Measurements from ENCODE around the gene RNF213. TPM values are rescaled to one million over a fixed set of nuclear protein-coding genes. Genes with fewer than 3 reads are reported as not detected.

The RNF213 gene
- total RNA-seq, 1 experiment from 2014 or later = 70.5 TPM

DNA sequence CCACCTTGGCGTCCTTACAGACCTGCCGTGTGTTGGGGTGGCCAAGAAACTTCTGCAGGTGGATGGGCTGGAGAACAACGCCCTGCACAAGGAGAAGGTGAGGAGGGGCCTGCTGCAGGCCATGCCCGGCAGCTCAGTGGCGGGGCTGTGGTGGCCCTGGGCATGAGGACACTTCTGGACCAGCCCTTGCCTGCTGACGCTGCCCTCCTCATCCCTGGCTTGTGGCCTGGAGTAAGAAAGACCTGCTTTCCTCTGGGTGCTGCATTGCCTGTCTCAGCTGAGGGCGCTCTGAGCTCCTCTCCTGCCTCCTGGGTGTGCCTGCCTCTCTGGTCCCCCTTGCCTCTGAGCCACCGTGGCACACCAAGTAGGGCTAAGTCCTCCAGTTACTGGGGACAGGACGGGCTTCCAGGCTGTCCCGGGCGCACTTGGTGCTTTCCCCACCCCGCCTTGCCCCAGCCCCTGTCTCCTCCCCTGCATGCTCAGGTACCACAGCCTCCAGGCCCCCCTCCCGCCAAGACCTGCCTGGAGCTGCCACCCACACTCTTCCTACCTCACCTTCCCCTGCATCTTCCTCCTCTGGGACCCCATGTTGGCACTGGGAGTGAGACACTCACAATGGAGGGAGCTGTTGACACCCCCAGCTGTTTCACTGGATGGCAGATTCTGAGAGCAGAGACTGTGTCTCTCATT, 163.0 kb downstream of the RNF213 start:
- H3K9me3 Mint-ChIP-seq = no peaks in the 10 kb centered on the region
- ChIA-PET CTCF (interaction anchor here (0.6 to 3.3 kb wide), 5 partner anchors 8 to 1713 kb away, joined by 3 to 10 read pairs (median 4); partner anchors contain the start of gene ENDOV), POLR2A (interaction anchor here (0.7 kb wide), 1 partner anchor 248 kb away, joined by 4 read pairs; no protein-coding TSS in a partner anchor)
- TF ChIP-seq ATF2 (CRISPR knock-in tag; IDR thresholded peaks at IDR 0.05; ENCODE audit: borderline replicate concordance, low read depth) = no peak
- no peak for TF ChIP-seq ESRRA (CRISPR knock-in tag; IDR thresholded peaks at IDR 0.05; ENCODE audit: borderline replicate concordance)
- TF ChIP-seq SP1 (CRISPR knock-in tag; conservative IDR thresholded peaks at IDR 0.05) = no peak
- TF ChIP-seq, protein P1, sequence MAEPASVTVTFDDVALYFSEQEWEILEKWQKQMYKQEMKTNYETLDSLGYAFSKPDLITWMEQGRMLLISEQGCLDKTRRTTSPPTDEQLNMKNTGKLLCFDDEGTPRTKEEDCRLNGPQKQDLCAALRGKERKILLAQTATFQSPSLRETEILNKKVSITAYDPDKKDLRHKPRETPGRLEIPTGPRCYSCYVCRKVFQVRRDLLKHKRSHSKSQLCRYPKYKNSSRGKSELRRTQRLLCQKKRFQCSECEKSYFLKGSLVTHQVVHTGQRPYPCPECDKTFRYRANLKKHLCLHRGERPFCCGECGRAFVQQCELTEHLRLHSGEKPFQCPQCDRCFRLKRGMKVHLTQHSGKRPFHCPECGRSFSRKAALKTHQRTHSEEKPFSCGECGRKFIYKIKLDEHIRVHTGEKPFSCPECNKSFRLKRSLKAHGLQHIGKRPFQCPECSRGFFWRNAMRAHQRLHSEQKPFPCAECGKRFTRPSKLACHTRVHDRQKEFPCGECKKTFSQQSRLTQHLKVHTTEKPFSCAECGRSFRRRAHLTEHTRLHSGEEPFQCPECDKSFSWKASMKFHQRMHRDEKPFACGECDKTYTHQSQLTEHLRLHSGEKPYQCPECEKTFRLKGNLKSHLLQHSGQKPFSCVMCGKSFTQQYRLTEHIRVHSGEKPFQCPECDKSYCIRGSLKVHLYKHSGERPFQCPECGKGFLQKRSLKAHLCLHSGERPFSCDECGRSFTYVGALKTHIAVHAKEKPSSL (CRISPR knock-in tag; conservative IDR thresholded peaks at IDR 0.05) = no peak
- no peak for TF ChIP-seq ZNF512 (CRISPR knock-in tag; IDR thresholded peaks at IDR 0.05; ENCODE audit: borderline replicate concordance)
- TF ChIP-seq HMGA2 (CRISPR knock-in tag; IDR thresholded peaks at IDR 0.05) = no peak
- no peak for TF ChIP-seq CBFB (CRISPR knock-in tag; IDR thresholded peaks at IDR 0.05; ENCODE audit: low read depth)
- no peak for TF ChIP-seq CREM (CRISPR knock-in tag; IDR thresholded peaks at IDR 0.05)
- TF ChIP-seq NFATC4 (CRISPR knock-in tag; IDR thresholded peaks at IDR 0.05) = no peak
- H3K27me3 Mint-ChIP-seq (ENCODE audit: low read depth) = no peaks in the 10 kb centered on the region; the same call in 1 of the 2 replicates
- DNase-seq (ENCODE audit: low spot score) (no peak), ATAC-seq (no peak)
- no peak overlapping the region for H3K27ac Mint-ChIP-seq
- H3K36me3 Mint-ChIP-seq = no peaks in the 10 kb centered on the region
- H3K4me1 Mint-ChIP-seq = 0 out of 2 replicates have a peak, but pooled peaks cover 3% of the 10 kb centered on the region
- H3K4me3 Mint-ChIP-seq = no peak overlapping the region

DNA sequence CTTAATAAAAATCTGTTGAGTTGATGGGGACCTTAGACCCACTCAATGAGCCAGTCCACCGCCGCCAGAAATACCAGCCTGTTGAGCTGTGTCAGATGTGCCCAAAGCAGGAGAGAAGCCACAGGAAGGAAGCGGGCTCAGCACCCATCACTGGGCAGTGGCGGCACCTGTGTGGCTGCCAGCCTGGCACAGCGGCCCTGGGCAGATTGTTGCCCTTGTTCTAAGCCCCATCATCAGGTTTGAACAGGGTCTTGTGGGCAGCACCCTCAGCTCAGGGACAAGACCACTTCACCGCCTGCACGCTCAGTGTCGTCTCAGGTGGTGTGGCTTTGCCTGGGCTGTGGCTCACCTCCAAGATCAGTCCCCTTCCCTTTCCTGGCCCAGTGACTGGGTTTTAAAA, 163.6 kb downstream of the RNF213 start:
- H3K27me3 Mint-ChIP-seq (ENCODE audit: low read depth) = no peaks in the 10 kb centered on the region; the same call in 1 of the 2 replicates
- ATAC-seq (no peak), DNase-seq (ENCODE audit: low spot score) (no peak)
- no peak overlapping the region for H3K27ac Mint-ChIP-seq
- no peak overlapping the region for H3K4me3 Mint-ChIP-seq
- CTCF ChIA-PET = interaction anchor here (0.9 to 3.3 kb wide), 12 partner anchors 9 to 475 kb away, joined by 3 to 10 read pairs (median 4); partner anchors contain the start of genes ENDOV and GAA
- no peaks in the 10 kb centered on the region for H3K9me3 Mint-ChIP-seq
- H3K36me3 Mint-ChIP-seq = no peaks in the 10 kb centered on the region
- POLR2A ChIA-PET = interaction anchor here (0.7 kb wide), 1 partner anchor 249 kb away, joined by 4 read pairs; no protein-coding TSS in a partner anchor
- H3K4me1 Mint-ChIP-seq = 0 out of 2 replicates have a peak, but pooled peaks cover 3% of the 10 kb centered on the region
- no peak for TF ChIP-seq ZNF232 (CRISPR knock-in tag; IDR thresholded peaks at IDR 0.05)
- TF ChIP-seq, protein P2, sequence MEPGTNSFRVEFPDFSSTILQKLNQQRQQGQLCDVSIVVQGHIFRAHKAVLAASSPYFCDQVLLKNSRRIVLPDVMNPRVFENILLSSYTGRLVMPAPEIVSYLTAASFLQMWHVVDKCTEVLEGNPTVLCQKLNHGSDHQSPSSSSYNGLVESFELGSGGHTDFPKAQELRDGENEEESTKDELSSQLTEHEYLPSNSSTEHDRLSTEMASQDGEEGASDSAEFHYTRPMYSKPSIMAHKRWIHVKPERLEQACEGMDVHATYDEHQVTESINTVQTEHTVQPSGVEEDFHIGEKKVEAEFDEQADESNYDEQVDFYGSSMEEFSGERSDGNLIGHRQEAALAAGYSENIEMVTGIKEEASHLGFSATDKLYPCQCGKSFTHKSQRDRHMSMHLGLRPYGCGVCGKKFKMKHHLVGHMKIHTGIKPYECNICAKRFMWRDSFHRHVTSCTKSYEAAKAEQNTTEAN (CRISPR knock-in tag; IDR thresholded peaks at IDR 0.05) = no peak
- no peak for TF ChIP-seq RORB (CRISPR knock-in tag; IDR thresholded peaks at IDR 0.05)
- TF ChIP-seq, protein P3, sequence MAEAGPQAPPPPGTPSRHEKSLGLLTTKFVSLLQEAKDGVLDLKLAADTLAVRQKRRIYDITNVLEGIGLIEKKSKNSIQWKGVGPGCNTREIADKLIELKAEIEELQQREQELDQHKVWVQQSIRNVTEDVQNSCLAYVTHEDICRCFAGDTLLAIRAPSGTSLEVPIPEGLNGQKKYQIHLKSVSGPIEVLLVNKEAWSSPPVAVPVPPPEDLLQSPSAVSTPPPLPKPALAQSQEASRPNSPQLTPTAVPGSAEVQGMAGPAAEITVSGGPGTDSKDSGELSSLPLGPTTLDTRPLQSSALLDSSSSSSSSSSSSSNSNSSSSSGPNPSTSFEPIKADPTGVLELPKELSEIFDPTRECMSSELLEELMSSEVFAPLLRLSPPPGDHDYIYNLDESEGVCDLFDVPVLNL (CRISPR knock-in tag; IDR thresholded peaks at IDR 0.05; ENCODE audit: borderline replicate concordance, low read depth) = no peak
- no peak for TF ChIP-seq SMAD4 (CRISPR knock-in tag; IDR thresholded peaks at IDR 0.05)
- no peak for TF ChIP-seq ZNF396 (CRISPR knock-in tag; IDR thresholded peaks at IDR 0.05; ENCODE audit: borderline replicate concordance)
- no peak for TF ChIP-seq MXD4 (CRISPR knock-in tag; IDR thresholded peaks at IDR 0.05; ENCODE audit: borderline replicate concordance)
- TF ChIP-seq, protein P4, sequence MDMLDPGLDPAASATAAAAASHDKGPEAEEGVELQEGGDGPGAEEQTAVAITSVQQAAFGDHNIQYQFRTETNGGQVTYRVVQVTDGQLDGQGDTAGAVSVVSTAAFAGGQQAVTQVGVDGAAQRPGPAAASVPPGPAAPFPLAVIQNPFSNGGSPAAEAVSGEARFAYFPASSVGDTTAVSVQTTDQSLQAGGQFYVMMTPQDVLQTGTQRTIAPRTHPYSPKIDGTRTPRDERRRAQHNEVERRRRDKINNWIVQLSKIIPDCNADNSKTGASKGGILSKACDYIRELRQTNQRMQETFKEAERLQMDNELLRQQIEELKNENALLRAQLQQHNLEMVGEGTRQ (CRISPR knock-in tag; IDR thresholded peaks at IDR 0.05) = no peak
- no peak for TF ChIP-seq SMAD3 (CRISPR knock-in tag; IDR thresholded peaks at IDR 0.05; ENCODE audit: borderline replicate concordance)
- no peak for TF ChIP-seq TCF7 (CRISPR knock-in tag; IDR thresholded peaks at IDR 0.05; ENCODE audit: low read depth)
- no peak for TF ChIP-seq AFF4 (CRISPR knock-in tag; IDR thresholded peaks at IDR 0.05; ENCODE audit: borderline replicate concordance)
- no peak for TF ChIP-seq SOX15 (CRISPR knock-in tag; IDR thresholded peaks at IDR 0.05)
- TF ChIP-seq ESRRA (CRISPR knock-in tag; IDR thresholded peaks at IDR 0.05; ENCODE audit: borderline replicate concordance) = no peak

All from WTC11 (cell line).